NCI-H345 (cell line): Measurements from ENCODE around the gene CEP41.

ENCODE experiments used
- DNase-seq: peaks from one replicate; lab custom pipeline; 2025; lab: John Stamatoyannopoulos, UW

The CEP41 gene, protein sequence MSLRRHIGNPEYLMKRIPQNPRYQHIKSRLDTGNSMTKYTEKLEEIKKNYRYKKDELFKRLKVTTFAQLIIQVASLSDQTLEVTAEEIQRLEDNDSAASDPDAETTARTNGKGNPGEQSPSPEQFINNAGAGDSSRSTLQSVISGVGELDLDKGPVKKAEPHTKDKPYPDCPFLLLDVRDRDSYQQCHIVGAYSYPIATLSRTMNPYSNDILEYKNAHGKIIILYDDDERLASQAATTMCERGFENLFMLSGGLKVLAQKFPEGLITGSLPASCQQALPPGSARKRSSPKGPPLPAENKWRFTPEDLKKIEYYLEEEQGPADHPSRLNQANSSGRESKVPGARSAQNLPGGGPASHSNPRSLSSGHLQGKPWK

DNA sequence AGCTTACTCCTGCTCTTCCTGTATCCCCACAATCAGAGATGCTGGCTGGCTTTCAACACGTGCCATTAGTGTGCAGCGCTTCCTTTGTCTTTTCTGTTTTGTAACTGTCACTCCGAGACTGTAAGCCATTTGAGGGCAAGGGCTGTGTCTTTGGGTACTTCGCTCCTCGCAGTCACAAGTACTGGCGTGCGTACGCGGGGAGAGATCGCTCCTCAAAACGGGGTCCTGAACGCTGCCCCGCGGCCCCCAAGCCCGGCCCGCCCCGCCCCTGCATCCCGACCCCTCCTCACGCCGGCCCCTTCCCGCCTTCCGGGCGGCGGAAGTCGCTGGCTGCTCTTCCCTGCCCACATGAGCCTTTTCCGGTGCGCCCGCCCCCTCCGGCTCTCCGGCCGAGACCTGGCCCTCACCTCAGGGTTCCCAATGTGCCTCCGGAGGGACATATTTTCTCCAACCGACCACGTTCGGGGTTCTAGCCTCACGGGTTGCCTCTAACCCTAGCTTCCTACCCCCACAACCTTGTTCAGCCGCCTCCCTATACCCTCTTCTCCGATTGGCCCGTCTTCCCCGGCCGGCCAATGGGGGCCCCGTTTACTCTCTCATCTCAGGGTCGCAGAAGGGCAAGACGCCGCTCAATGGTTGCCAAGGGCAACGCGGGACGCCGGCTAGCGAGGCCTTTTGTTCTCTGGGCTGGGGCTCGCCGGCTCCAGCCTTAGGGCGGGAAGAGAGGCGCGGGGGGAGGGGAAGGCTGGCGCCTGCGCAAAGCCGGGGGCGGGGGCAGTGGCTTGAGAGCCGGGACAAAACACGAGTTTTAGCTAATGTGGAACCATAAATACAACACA is at the start of gene CEP41:
Gene CEP41, minus strand, starts transcription at position 490 of the 839 bp plus-strand sequence. Its CDS starts 50 bp downstream, at position 440.
- peak; percentile 98 for DNase-seq

DNA sequence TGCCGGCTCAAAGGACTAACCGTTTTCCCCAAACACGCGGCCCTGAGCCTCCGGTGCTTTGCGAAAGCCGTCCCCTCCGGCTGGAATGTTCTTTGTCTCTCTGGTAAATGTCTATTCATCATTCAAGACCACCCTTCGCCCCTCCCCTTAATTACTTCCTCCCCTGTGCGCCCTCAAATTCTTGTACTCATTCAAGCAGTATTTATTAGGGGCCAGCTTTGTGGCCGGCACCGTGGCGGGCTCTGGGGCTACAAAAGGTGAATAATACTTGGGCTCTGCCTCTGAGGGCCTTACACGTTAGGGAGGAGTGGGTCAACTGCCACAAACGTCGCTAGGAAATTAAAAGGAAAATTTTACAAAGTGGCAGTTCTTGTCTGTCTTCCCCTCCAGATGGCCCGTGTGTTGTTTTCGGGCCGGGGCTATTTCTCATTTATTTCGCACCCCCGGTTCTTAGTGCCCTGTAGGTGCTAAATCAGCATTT is 49.5 kb upstream of the CEP41 start:
- DNase-seq: no peak

GRCh38 chr7:130489140-130489983 is 48.5 kb upstream of the CEP41 start:
- DNase-seq: no peak

- no peak for DNase-seq
These were observed 47.8 kb upstream of the CEP41 start for GRCh38 chr7:130488392-130489139.

GRCh38 chr7:130486954-130487436 is 46.2 kb upstream of the CEP41 start:
- peak; percentile 49 for DNase-seq

- DNase-seq: peak; percentile 92
These were observed 45.5 kb upstream of the CEP41 start for GRCh38 chr7:130486114-130486953.

DNA sequence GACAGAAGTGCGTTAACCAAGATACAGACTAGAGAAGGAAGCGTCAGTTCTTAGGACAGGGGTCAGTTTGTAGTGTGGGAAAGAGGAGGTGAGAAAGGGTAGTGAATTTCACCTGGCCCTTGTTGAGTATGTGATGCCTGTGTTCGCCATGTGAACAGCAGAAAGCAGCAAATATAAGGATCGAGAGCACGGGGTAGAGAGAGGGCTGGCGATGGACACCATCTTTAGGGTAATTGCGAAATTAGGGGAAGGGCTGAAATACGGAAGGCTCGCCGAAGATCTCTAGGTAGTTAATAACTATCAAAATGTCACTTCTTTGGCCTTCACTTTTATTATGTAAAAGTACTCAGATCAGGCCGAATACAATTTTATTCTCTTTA is 44.9 kb upstream of the CEP41 start:
- no peak for DNase-seq

GRCh38 chr7:130483031-130483430 is 42.2 kb upstream of the CEP41 start:
- DNase-seq: no peak

DNA sequence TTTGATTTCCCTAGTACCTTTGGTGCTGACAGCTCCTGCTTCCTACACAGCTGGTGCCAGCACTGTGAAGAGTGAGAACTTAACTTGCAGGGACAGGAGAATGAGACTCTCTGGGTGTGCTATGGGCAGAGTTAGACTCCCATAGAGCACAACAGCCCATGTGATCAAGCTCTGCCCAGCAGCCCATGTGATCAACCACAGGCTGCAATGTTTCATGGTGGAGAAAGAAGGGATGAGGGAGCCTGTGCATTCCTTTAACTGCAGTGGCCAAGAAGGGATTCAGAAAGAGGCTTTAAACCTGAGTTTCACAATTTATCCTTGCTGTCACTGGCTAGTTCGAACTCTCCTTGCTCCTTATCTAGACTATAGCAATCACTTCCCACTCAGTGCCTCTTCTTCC is 41.1 kb upstream of the CEP41 start:
- no peak for DNase-seq

DNA sequence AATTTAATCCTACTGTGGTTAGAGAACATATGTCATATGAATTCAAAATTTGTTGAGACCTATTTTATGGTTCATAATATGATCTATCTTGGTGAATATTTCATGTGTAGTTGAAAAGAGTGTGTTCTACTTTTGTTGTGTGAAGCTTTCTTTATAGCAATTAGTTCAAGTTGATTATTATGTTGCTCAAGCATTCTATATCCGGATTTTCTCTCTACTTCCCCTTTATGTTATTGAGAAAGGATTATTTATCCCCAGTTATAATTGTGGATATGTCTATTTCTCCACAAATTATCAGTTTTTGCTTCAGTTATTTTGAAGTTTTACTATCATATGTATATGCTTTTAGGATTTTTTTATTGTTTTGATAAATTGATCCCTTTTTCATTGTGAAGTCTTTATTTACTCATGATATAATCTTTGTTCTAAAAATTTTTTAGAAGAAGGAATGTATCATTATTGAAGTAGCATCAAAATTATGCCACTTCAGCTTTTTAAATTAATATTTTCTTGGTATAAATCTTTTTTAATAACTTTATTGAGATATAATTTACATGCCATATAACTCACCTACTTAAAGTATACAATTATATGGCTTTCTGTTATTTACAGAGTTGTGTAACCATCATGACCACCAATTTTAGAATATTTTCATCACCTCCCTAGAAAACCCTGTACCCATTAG is 39.0 kb upstream of the CEP41 start:
- no peak for DNase-seq

DNA sequence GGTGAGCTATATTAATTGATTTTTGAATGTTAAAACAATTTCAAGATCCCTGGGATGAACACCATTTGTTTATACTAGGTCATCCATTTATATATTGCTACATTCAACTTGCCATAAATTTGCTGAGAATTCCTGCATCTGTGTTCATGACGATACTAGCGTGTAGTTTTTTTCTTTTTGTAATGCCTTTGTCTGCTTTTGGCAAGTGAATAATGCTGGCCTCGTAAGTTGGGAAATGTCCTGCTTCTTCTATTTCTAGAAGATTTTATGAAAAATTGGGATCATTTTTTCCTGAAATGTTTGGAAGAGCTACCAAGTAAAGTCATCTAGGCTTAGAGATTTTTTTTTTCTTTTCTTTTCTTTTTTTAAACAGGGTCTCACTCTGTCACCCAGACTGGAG is 38.2 kb upstream of the CEP41 start:
- DNase-seq: no peak

DNA sequence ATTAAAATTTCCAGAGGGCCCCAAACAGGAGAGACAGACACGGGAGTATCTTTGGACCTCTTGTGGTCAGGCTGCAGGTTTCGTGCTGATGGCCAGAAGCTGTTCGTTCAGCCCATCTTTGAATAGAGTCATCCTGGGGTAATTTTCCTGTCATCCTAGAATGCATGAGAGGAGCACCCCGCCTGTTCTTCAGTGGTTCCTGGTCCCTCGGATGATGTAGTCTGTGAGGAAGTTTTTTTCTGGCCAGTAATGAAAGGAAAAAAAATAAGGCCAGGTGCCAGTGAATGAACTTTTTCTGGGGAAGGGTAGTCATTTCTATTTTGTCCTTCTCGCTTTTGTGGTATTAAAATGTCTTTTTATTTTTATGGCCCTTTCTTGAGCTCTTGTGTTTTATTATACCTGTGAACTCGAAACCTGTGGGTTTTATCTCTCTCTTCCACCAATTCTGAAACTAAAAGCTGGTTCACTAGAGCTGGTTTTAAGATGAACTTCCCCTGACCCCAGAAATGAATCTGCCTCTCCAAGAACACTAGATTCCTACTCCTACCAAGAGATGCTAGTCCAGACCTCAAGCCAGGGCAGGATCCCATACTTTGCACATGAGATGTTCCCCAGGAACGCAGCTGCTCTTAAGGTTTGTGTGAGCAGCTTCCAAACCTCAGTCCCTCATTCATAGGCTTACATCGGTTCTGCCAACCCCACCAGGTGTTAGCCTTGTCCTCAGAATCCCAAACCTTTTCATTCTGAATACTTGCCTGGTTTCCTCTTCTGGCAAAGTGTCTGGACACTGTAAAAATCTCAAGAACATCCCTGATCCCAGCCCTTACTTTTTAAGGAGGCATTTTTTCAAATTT is 35.7 kb upstream of the CEP41 start:
- no peak for DNase-seq

- DNase-seq: no peak
These were observed 35.0 kb upstream of the CEP41 start for GRCh38 chr7:130475776-130476175.

- no peak for DNase-seq
These were observed 33.1 kb upstream of the CEP41 start for GRCh38 chr7:130473876-130474275.

DNA sequence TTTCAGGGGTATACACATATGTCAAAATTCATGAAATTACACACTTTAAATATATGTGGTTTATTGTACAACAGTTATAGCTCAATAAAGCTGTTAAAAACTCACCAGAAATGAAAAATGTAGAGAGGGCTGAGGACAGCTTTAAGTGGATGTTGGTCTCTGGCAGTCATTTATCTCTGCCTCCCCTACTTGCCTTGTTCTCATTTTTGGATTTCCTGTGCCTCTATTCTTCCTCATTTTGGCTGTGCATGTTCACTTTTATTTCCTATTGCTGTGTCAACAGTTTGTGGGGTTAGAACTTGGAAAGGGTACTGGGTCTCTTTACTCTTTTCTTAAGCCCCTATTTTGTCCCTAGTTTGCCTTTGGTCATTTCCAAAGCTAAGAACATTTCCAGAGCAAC is 32.5 kb upstream of the CEP41 start:
- no peak for DNase-seq

GRCh38 chr7:130471974-130472373 is 31.2 kb upstream of the CEP41 start:
- no peak for DNase-seq

DNA sequence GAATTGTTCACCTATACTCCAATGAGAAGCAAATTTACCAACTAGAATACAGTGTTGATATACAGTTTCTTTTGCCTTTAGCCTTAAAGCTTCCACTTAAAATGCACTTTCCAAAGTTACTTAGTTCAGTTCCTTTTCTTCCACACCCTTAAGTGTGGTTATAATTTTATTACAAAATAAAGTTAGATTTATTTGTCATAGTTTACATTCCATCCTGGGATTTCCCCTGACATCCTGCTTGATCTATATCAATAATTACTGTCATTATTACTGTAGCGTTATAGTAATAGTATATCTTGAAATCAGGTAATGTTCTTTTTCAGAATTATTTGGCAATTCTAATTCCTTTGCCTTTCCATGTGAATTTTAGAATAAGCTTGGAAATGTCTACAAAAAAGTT is 27.8 kb upstream of the CEP41 start:
- DNase-seq: no peak

GRCh38 chr7:130463553-130464434 is 23.0 kb upstream of the CEP41 start:
- DNase-seq: no peak
